A549 (cell line): ENCODE results near the gene COX7C. TPM values are rescaled to one million over a fixed set of nuclear protein-coding genes. Genes with fewer than 3 reads are reported as not detected.
A peak's percentile ranks its signal among the peaks of the same experiment; 100 is the strongest.
"Not testable (repeated sequence)": the region's sequence is repeated elsewhere in the genome, so short reads cannot be mapped to it uniquely, and the experiment has no call there.

ENCODE experiments used
- ATAC-seq, 2 experiments: fragments of 200-7000 bp in 1 of 2; fragments of >200 bp in 1 of 2; cut with Nextera tagmentation in 1 of 2; cut with Tn5 transposase in 1 of 2; 3 replicates each; pipeline versions ENCODE4 v1.8.0 to v1.9.1; 2018 to 2020; ENCODE audit warnings: mild to moderate bottlenecking in 1 of 2, moderate library complexity in 1 of 2
- CTCF ChIA-PET: fragments of 300-600 bp; sonication (Branson Sonifier 250); formaldehyde crosslinking; extraction: SDS; loops from one replicate; lab custom pipeline; 2021; ENCODE audit warnings: antibody characterized with exemption, inconsistent platforms; lab: Yijun Ruan, JAX
- POLR2A ChIA-PET: fragments of 350-600 bp; formaldehyde crosslinking; extraction: SDS; loops from one replicate; lab custom pipeline; 2021; ENCODE audit warnings: antibody characterized with exemption, inconsistent platforms; lab: Yijun Ruan, JAX
- DNase-seq, 2 experiments: peaks; one replicate each; pipeline versions ENCODE4 v3.0.0 to v3.0.0-alpha.2; 2011 to 2016; ENCODE audit warnings: low read depth in 1 of 2, low spot score in 1 of 2
- FAIRE-seq: peaks from 2 replicates; lab custom pipeline; 2011; peaks lifted over from hg19 to GRCh38; lab: Jason Lieb, UNC
- H3K27ac ChIP-seq, 2 experiments: fragments of >200 bp; sonication (Bioruptor Twin); formaldehyde crosslinking; 3 replicates each; pipeline ENCODE4 v1.5.1; 2016 to 2017
- H3K4me1 ChIP-seq: fragments of >200 bp; sonication (Bioruptor Twin); formaldehyde crosslinking; 3 replicates; pipeline ENCODE4 v1.6.1; 2016
- H3K4me2 ChIP-seq: fragments of >200 bp; sonication (Bioruptor Twin); formaldehyde crosslinking; 3 replicates; pipeline ENCODE4 v1.6.1; 2016
- H3K4me3 ChIP-seq: fragments of >200 bp; sonication (Bioruptor Twin); formaldehyde crosslinking; 3 replicates; pipeline ENCODE4 v1.5.1; 2016
- H3K9me3 ChIP-seq: fragments of >200 bp; sonication (Bioruptor Twin); formaldehyde crosslinking; 3 replicates; pipeline ENCODE4 v1.6.1; 2016
- BCL3 ChIP-seq: fragments of >200 bp; sonication (Bioruptor Twin); formaldehyde crosslinking; IDR thresholded peaks from 3 replicates; pipeline ENCODE4 v1.6.1; 2016
- CBX8 ChIP-seq: fragments of 200-600 bp; sonication (generic); IDR thresholded peaks from 2 replicates; pipeline ENCODE4 v1.6.1; 2016
- ESRRA ChIP-seq: fragments of 150-350 bp; IDR thresholded peaks from 2 replicates; pipeline ENCODE4 v1.6.1; 2014; ENCODE audit warnings: mild to moderate bottlenecking, low read length, borderline replicate concordance
- HEYL ChIP-seq: fragments of 250-450 bp; sonication (Bioruptor Pico); IDR thresholded peaks from 2 replicates; pipeline ENCODE4 v1.8.0; 2021; ENCODE audit warnings: mild to moderate bottlenecking, moderate library complexity
- HMGXB4 ChIP-seq: fragments of 250-450 bp; sonication (Bioruptor Pico); IDR thresholded peaks from 2 replicates; pipeline ENCODE4 v1.5.0; 2021; ENCODE audit warnings: mild to moderate bottlenecking, moderate library complexity, borderline replicate concordance
- HOXB5 ChIP-seq: fragments of 250-450 bp; sonication (Bioruptor Pico); IDR thresholded peaks from 2 replicates; pipeline ENCODE4 v1.5.0; 2020; ENCODE audit warnings: mild to moderate bottlenecking, moderate library complexity
- JUN ChIP-seq, 2 experiments: fragments of >200 bp; sonication (Bioruptor Twin); formaldehyde crosslinking; IDR thresholded peaks; 2 replicates in 1 of 2; 3 replicates in 1 of 2; pipeline ENCODE4 v1.6.1; 2016 to 2017
- KDM5A ChIP-seq: fragments of 200-600 bp; sonication (generic); IDR thresholded peaks from 2 replicates; pipeline ENCODE4 v1.6.1; 2016; ENCODE audit warnings: antibody characterized with exemption, mild to moderate bottlenecking
- MAX ChIP-seq: IDR thresholded peaks from 2 replicates; pipeline ENCODE4 v1.6.1; 2012
- NR3C1 ChIP-seq: fragments of >200 bp; sonication (Bioruptor Twin); formaldehyde crosslinking; IDR thresholded peaks from 3 replicates; pipeline ENCODE4 v1.6.1; 2017
- PBX3 ChIP-seq: IDR thresholded peaks from 2 replicates; pipeline ENCODE4 v1.6.1; 2012
- PHF8 ChIP-seq: fragments of 200-600 bp; sonication (generic); IDR thresholded peaks from 2 replicates; pipeline ENCODE4 v1.6.1; 2016; ENCODE audit warnings: low read depth, mild to moderate bottlenecking, antibody characterized with exemption, moderate library complexity, borderline replicate concordance
- POLR2A ChIP-seq: IDR thresholded peaks from 2 replicates; pipeline ENCODE4 v1.6.1; 2012; ENCODE audit warnings: mild to moderate bottlenecking, low read length
- POLR2AphosphoS2 ChIP-seq: conservative IDR thresholded peaks from 2 replicates; pipeline ENCODE4 v1.6.1; 2012; ENCODE audit warnings: low read length, improper control_type of control experiment, inconsistent platforms
- SREBF2 ChIP-seq: fragments of 450-650 bp; IDR thresholded peaks from 2 replicates; pipeline ENCODE4 v1.6.1; 2014; ENCODE audit warnings: mild to moderate bottlenecking, moderate library complexity
- ZC3H11A ChIP-seq: fragments of 450-650 bp; IDR thresholded peaks from 2 replicates; pipeline ENCODE4 v1.6.1; 2014; ENCODE audit warnings: antibody characterized with exemption, mild to moderate bottlenecking
- WGBS: methylation state at CpG from one replicate; pipeline ENCODE4 v1.1.6; 2017; ENCODE audit errors: missing lambda C conversion rate; 5-methylcytosine and 5-hydroxymethylcytosine counted together
- polyA minus RNA-seq: library from RNA; depleted of rRNA, polyadenylated mRNA; stranded (reverse); fragments of >200 nt; gene quantifications from 2 replicates; pipeline ENCODE4 v1.2.3, GENCODE V29; 2011; rRNA and poly(A)+ RNA removed
- polyA plus RNA-seq, 4 experiments: library from polyadenylated mRNA; depleted of rRNA in 3 of 4; stranded (reverse); fragments of >200 nt; fragmentation: RNase III in 1 of 4; extraction: RNeasy Plus Mini Kit Qiagen cat#74134 plus additional on column Dnase treatment in 1 of 4; gene quantifications; 2 replicates in 3 of 4; 3 replicates in 1 of 4; pipeline ENCODE4 v1.2.3, GENCODE V29; 2011 to 2017

COX7C gene
- polyA plus RNA-seq (2011; rRNA removed) (807 and 842 TPM in 2 replicates), polyA plus RNA-seq (2017; fragmentation: RNase III; extraction: RNeasy Plus Mini Kit Qiagen cat#74134 plus additional on column Dnase treatment) (1,142 to 1,182 TPM (median 1,143 TPM) in 3 replicates), polyA minus RNA-seq (53.6 and 75.7 TPM in 2 replicates)
- polyA plus RNA-seq (2012; cell fraction: cytosol; rRNA removed) = 588 and 752 TPM in 2 replicates
- polyA plus RNA-seq (2012; cell fraction: nucleus; rRNA removed) = 165 and 268 TPM in 2 replicates

DNA sequence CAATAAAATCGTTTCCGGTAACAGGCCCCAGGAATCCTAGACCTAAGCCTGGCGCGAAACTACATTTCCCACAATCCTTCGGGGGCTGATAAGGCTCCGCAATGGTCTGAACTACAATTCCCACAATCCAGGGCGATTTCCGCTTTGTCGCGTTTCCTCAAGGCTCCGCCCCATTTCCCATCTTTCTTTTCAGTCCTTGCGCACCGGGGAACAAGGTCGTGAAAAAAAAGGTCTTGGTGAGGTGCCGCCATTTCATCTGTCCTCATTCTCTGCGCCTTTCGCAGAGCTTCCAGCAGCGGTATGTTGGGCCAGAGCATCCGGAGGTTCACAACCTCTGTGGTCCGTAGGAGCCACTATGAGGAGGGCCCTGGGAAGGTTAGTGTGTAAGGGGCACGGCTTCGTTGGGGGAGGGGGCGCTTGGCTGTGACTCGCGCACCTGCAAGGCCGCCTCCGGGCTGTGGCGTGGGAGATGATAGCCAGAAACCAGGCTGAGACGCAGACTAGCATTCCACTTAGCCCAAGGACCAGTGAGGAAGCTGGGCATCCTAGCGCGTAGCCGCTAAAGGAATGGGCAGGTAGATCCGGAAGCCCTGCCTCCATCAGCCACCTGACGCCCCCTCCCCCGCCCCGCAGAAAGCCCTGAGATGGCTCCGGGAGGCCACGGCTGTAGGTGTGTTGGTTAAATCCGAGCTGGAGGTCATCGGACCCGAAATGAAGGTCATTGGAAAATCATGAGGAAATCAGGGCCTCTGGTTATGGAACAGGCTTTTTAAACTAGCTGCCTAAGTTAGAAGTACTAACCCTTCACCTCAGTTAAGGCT, at the start of gene COX7C:
TSS of gene COX7C (plus strand) at position 186 of the 821 bp plus-strand sequence. CDS start at position 301, 115 bp downstream.
- TF ChIP-seq POLR2A = peak; percentile 61
- no peak for TF ChIP-seq SREBF2
- TF ChIP-seq HOXB5 (CRISPR knock-in tag) = no peak
- 0 out of 2 replicates have a peak, but pooled peaks have one; percentile 22 for TF ChIP-seq KDM5A
- peak; percentile 47 to 69; a peak in 3 of 5 replicates for TF ChIP-seq JUN (IDR thresholded peaks at IDR 0.05)
- TF ChIP-seq PHF8 = peak; percentile 79
- no peak for TF ChIP-seq CBX8
- TF ChIP-seq ZC3H11A = peak; percentile 6; the same call in 1 of the 2 replicates
- TF ChIP-seq MAX = peak; percentile 50
- TF ChIP-seq BCL3 = peak; percentile 72; the same call in 2 of the 3 replicates
- TF ChIP-seq, all 56 proteins: peak for 7
- H3K4me2 ChIP-seq = peak within 1 kb of the TSS; percentile 82
- peaks cover 5% of the 10 kb centered on the region for H3K9me3 ChIP-seq
- DNase-seq (peak; percentile 87 to 96), ATAC-seq (peak; percentile 98 to 99), FAIRE-seq (peak; percentile 97)
- peaks cover 8% of the 10 kb centered on the region; the same call in 2 of the 3 replicates for H3K4me1 ChIP-seq
- CTCF ChIA-PET = interaction anchor here (0.6 to 1.5 kb wide), 2 partner anchors 10 to 34 kb away, joined by 3 to 5 read pairs; no protein-coding TSS in a partner anchor
- peak within 1 kb of the TSS; percentile 88 to 95 for H3K27ac ChIP-seq
- POLR2A ChIA-PET = interaction anchor here (1.9 kb wide), 1 partner anchor 9 kb away, joined by 4 read pairs; no protein-coding TSS in a partner anchor
- under 1% methylated on average over 25 of the region's 41 CpGs for WGBS
- H3K4me3 ChIP-seq = peak within 1 kb of the TSS; percentile 91

DNA sequence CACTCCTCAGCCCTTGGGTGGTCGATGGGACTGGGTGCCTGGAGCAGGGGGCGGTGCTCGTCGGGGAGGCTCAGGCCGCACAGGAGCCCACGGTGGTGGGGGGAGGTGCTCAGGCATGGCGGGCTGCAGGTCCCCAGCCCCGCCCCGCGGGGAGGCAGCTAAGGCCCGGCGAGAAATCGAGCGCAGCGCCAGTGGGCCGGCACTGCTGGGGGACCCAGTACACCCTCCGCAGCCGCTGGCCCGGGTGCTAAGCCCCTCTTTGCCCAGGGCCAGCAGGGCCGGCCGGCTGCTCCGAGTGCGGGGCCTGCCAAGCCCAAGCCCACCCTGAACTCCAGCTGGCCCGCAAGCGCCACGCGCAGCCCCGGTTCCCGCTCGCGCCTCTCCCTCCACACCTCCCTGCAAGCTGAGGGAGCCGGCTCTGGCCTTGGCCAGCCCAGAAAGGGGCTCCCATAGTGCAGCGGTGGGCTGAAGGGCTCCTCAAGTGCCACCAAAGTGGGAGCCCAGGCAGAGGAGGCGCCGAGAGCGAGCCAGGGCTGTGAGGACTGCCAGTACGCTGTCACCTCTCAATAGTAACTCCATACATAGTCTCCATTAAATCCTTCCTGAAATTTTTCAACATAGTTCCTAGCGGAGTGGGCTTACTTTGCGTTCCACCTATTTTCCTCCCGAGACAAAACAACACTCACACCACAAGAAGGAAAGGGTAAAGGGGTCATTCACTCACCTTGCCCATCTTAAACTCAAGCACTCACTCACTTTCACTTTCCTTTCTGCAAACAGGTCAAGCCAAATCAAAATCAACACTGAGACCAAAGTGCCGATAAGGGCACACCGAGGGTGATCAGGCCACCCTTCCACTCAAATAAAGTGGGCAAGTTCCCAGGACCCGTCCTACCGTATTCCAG, 48.0 kb upstream of the COX7C start:
- DNase-seq (peak in 1 of 2 experiments; percentile 17), ATAC-seq (peak; percentile 37 to 48; a peak in 5 of 6 replicates)
- 63% methylated on average over 23 of the region's 44 CpGs for WGBS
- FAIRE-seq, POLR2A ChIA-PET, CTCF ChIA-PET, H3K9me3 ChIP-seq: not testable (repeated sequence)
- H3K4me1 ChIP-seq = peaks cover 17% of the 10 kb centered on the region; the same call in 2 of the 3 replicates
- H3K27ac ChIP-seq = peak overlapping the region; percentile 82 to 87
- H3K4me3 ChIP-seq = peak overlapping the region; percentile 44
- peak overlapping the region; percentile 74 for H3K4me2 ChIP-seq

- no peak for TF ChIP-seq MAX
- no peak for TF ChIP-seq POLR2AphosphoS2
- TF ChIP-seq POLR2A = peak; percentile 34; the same call in 1 of the 2 replicates
- TF ChIP-seq ESRRA = no peak
- no peak for TF ChIP-seq HMGXB4
- TF ChIP-seq PBX3 = no peak
- no peak for TF ChIP-seq HEYL (CRISPR knock-in tag)
- TF ChIP-seq NR3C1 = no peak
- POLR2A ChIA-PET = no interaction called here
- Histone ChIP-seq H3K9me3 (no peaks in the 10 kb centered on the region), H3K27ac (peak overlapping the region; percentile 82 to 87), H3K4me1 (peaks cover 9% of the 10 kb centered on the region; the same call in 2 of the 3 replicates), H3K4me2 (peak overlapping the region; percentile 74), H3K4me3 (peak overlapping the region; percentile 44)
- WGBS = 48% methylated on average over 17 of the region's 20 CpGs
- ATAC-seq (peak; percentile 97 to 98), FAIRE-seq (no peak), DNase-seq (peak; percentile 4 to 68)
- CTCF ChIA-PET = no interaction called here
Observed at GRCh38 chr5:86570427-86571083, 47.2 kb upstream of the COX7C start.

- FAIRE-seq, H3K9me3 ChIP-seq, CTCF ChIA-PET, DNase-seq, POLR2A ChIA-PET, H3K4me1 ChIP-seq, ATAC-seq, H3K4me3 ChIP-seq: not testable (repeated sequence)
- peak overlapping the region; percentile 74 for H3K4me2 ChIP-seq
- peak overlapping the region; percentile 82 to 87; a peak in 5 of 6 replicates for H3K27ac ChIP-seq
- WGBS = 82% methylated on average over 12 of the region's 12 CpGs
Observed at GRCh38 chr5:86571109-86571508, 46.6 kb upstream of the COX7C start.
